Gastroesophageal sphincter (tissue), 3 donors: ENCODE measurements around the gene KCNG4.

Source experiments
- CTCF ChIP-seq, 4 experiments: fragments of 200-600 bp in 2 of 4; fragments of 450-650 bp in 2 of 4; sonication (generic) in 1 of 4; IDR thresholded peaks; one replicate each; pipeline ENCODE4 v1.5.1; 2017 to 2019; ENCODE audit warnings: antibody characterized with exemption in 4 of 4, mild to moderate bottlenecking in 2 of 4, moderate library complexity in 2 of 4
- POLR2A ChIP-seq, 2 donors: fragments of 450-650 bp; IDR thresholded peaks; one replicate each; pipeline ENCODE4 v1.6.1; 2017; ENCODE audit warnings: antibody characterized with exemption in 2 of 2, mild to moderate bottlenecking in 2 of 2, moderate library complexity in 1 of 2

GRCh38 chr16:84194470-84195200 is 45.2 kb downstream of the KCNG4 start:
- TF ChIP-seq POLR2A (IDR thresholded peaks at IDR 0.05) (no peak), CTCF (IDR thresholded peaks at IDR 0.05) (no peak)
